ENCODE measurements around the gene DYRK1A. TPM values are rescaled to one million over a fixed set of nuclear protein-coding genes. Genes with fewer than 3 reads are reported as not detected.

DYRK1A gene
- total RNA-seq, 1 experiment from 2014 or later: 28.2 TPM

- Histone ChIP-seq H3K27me3 (no peaks in the 10 kb centered on the region), H3K9me3 (peaks cover 16% of the 10 kb centered on the region), H3K36me3 (peaks cover 14% of the 10 kb centered on the region), H3K4me3 (no peak overlapping the region)
- DNase-seq: no peak
Measured at GRCh38 chr21:37396855-37397254, 30.3 kb downstream of the DYRK1A start.

- Histone ChIP-seq H3K36me3 (peaks cover 14% of the 10 kb centered on the region), H3K27me3 (no peaks in the 10 kb centered on the region), H3K4me3 (no peak overlapping the region), H3K9me3 (peaks cover 29% of the 10 kb centered on the region)
- DNase-seq: no peak
Measured at GRCh38 chr21:37398697-37399096, 32.1 kb downstream of the DYRK1A start.

- DNase-seq: no peak
- Histone ChIP-seq H3K27me3 (no peaks in the 10 kb centered on the region), H3K36me3 (peaks cover 10% of the 10 kb centered on the region; the same call in 1 of the 2 replicates)
Measured at GRCh38 chr21:37402251-37402867, 35.8 kb downstream of the DYRK1A start.

GRCh38 chr21:37405629-37406028 lies 39.1 kb downstream of the DYRK1A start:
- Histone ChIP-seq H3K27me3 (no peaks in the 10 kb centered on the region), H3K36me3 (peaks cover 7% of the 10 kb centered on the region; the same call in 1 of the 2 replicates), H3K4me3 (no peak overlapping the region), H3K9me3 (peaks cover 27% of the 10 kb centered on the region)
- no peak for DNase-seq

More at GRCh38 chr21:37402251-37402867, 35.8 kb downstream of the DYRK1A start:
- no peak overlapping the region for H3K4me3 ChIP-seq
- peaks cover 32% of the 10 kb centered on the region for H3K9me3 ChIP-seq

- Histone ChIP-seq H3K9me3 (peaks cover 8% of the 10 kb centered on the region), H3K36me3 (no peaks in the 10 kb centered on the region; the same call in 1 of the 2 replicates), H3K27me3 (no peaks in the 10 kb centered on the region), H3K4me3 (no peak overlapping the region)
- no peak for DNase-seq
Measured at GRCh38 chr21:37407719-37408420, 41.3 kb downstream of the DYRK1A start.

DNA sequence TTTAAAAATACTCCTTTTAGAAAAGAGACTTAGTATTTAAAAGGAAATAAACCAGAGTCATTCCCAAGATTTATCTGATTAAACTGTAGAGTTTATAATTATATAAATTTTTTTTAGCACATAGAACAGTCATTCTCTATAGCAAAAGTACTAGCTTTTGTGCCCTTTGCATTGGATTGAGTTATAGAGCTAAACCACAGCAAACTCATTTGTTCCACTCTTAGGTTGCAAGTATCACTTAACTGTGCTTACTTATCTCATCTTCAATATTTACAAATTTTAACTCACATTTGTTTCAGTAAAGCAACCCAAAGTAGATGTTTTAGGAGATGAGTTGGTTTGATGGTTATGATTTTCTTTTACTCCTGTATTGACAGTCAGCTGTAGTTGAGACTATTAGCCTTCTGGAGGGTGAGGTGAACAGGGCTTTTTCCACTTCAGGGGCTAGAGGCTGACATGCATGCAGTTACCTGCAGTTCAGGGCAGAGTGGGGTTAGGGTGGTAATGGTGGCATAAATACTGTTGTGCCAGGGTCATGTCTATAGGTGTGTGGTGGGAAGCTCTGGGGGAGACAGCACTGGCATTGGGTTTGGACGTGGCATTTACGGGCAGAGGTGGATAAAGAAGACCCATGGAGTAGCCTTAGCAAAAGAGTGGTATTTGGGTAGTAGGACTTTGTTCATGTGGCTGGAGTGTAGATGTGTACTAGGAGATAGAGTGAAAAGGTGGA lies 42.1 kb downstream of the DYRK1A start:
- H3K27me3 ChIP-seq: no peaks in the 10 kb centered on the region
- no peak overlapping the region for H3K4me3 ChIP-seq
- peaks cover 3% of the 10 kb centered on the region; the same call in 1 of the 2 replicates for H3K9me3 ChIP-seq
- no peaks in the 10 kb centered on the region; the same call in 1 of the 2 replicates for H3K36me3 ChIP-seq
- no peak for DNase-seq

GRCh38 chr21:37410639-37411038 lies 44.1 kb downstream of the DYRK1A start:
- DNase-seq: no peak
- H3K27me3 ChIP-seq: no peaks in the 10 kb centered on the region
- H3K4me3 ChIP-seq: no peak overlapping the region
- peaks cover under 1% of the 10 kb centered on the region; the same call in 1 of the 2 replicates for H3K36me3 ChIP-seq
- no peaks in the 10 kb centered on the region for H3K9me3 ChIP-seq

- Histone ChIP-seq H3K27me3 (no peaks in the 10 kb centered on the region), H3K4me3 (no peak overlapping the region), H3K9me3 (no peaks in the 10 kb centered on the region), H3K36me3 (peaks cover 4% of the 10 kb centered on the region; the same call in 1 of the 2 replicates)
- DNase-seq: no peak
Measured at GRCh38 chr21:37412603-37413360, 46.2 kb downstream of the DYRK1A start.

DNA sequence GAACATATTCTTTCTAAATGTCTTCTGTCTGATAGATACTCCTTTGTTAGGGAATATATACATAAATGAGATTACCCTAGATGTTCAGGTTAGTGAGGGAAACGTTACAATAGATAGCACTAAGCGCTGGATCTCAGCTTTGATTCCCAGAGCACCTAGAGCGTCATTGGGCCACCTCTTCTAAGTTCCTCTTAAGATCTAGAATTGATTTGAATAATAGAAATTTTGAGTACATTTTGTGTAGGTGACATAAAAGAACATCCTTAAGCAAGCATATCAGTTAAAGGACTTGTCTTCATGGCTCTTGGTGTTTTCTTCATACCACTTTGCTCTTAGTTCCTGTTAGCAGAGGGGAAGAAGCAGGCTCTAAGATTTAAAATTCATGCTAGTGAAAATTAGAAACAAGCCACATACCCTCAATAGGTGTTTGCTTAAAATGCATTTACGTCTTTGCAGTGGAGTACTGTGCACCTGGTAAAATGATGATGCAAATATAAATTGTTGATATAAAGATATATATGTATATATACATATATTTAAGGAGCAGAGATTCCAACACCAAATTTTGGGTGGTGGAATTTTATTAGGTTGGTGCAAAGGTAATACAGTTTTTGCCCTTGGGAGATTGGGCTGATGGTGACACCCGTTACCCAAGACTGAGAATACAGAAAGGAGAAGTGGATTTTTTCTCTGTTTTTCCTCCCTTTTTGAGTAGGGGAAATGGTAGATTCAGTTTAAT lies 47.1 kb downstream of the DYRK1A start:
- H3K4me3 ChIP-seq: no peak overlapping the region
- no peaks in the 10 kb centered on the region for H3K9me3 ChIP-seq
- H3K27me3 ChIP-seq: no peaks in the 10 kb centered on the region
- H3K36me3 ChIP-seq: peaks cover 5% of the 10 kb centered on the region; the same call in 1 of the 2 replicates
- DNase-seq: no peak

- Histone ChIP-seq H3K4me3 (no peak overlapping the region), H3K9me3 (no peaks in the 10 kb centered on the region), H3K27me3 (no peaks in the 10 kb centered on the region), H3K36me3 (peaks cover 5% of the 10 kb centered on the region; the same call in 1 of the 2 replicates)
- DNase-seq: no peak
Measured at GRCh38 chr21:37414292-37415253, 48.0 kb downstream of the DYRK1A start.

DNA sequence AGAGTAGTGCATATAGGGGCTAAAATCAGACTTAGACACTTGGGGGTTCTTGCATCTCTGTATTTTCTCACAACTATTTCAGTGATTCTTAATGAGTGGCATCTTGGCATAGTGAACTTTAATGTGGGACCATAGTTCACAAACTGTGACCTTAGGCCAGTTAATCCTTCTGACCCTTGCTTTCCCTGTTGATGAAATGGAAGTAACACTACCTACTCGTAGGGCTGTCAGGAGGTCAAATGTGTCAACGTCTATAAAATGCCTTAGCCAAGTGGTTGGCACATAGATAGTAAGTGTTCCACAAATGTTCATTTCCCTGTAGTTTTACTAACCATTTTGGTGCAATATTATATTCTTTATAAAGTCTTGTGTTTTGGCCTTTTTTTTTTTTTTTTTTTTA lies 49.4 kb downstream of the DYRK1A start:
- Histone ChIP-seq H3K27me3 (no peaks in the 10 kb centered on the region), H3K4me3 (no peak overlapping the region), H3K36me3 (peaks cover 9% of the 10 kb centered on the region), H3K9me3 (no peaks in the 10 kb centered on the region)
- DNase-seq: no peak

- Histone ChIP-seq H3K9me3 (no peaks in the 10 kb centered on the region), H3K4me3 (no peak overlapping the region), H3K27me3 (no peaks in the 10 kb centered on the region), H3K36me3 (peaks cover 10% of the 10 kb centered on the region)
- DNase-seq: no peak
Measured at GRCh38 chr21:37416914-37417313, 50.3 kb downstream of the DYRK1A start.

- H3K27me3 ChIP-seq: no peaks in the 10 kb centered on the region
- peaks cover 24% of the 10 kb centered on the region for H3K36me3 ChIP-seq
- H3K4me3 ChIP-seq: no peak overlapping the region
- no peak for DNase-seq
- H3K9me3 ChIP-seq: no peaks in the 10 kb centered on the region
Measured at GRCh38 chr21:37419228-37419906, 52.8 kb downstream of the DYRK1A start.

DNA sequence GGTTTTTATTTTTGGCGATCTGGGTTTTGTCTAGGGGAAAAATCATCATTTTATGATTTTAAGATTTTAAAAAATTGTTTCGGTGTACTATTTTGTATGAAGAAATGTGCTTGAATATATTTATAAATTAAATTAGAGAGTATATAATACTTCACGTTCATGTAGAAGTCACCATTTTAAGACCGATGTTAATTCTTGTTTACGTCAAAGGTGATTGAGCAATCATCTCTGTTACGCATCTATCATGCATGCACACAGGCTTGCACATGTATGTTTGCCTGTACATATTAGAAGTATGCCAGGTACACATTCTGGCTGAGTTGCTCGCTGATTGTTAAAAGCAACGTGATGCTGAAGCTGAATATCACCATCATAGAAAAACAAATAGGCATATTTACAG lies 54.7 kb downstream of the DYRK1A start:
- peaks cover 2% of the 10 kb centered on the region; the same call in 1 of the 2 replicates for H3K9me3 ChIP-seq
- no peak overlapping the region for H3K4me3 ChIP-seq
- peaks cover 37% of the 10 kb centered on the region for H3K36me3 ChIP-seq
- H3K27me3 ChIP-seq: no peaks in the 10 kb centered on the region
- no peak for DNase-seq

Measured in MG63 (cell line).